Epithelial cell of proximal tubule (primary cell): ENCODE measurements around the gene RTL10. TPM values are rescaled to one million over a fixed set of nuclear protein-coding genes. Genes with fewer than 3 reads are reported as not detected.

ENCODE experiments used
- DNase-seq: peaks from one replicate; pipeline ENCODE4 v3.0.0-alpha.2; 2011; ENCODE audit warnings: low read depth
- H3K4me3 ChIP-seq: 2 replicates; pipeline ENCODE4 v1.5.1; 2011; ENCODE audit warnings: low read depth, mild to moderate bottlenecking, low read length
- CTCF ChIP-seq: conservative IDR thresholded peaks from 2 replicates; pipeline ENCODE4 v1.5.1; 2012; ENCODE audit warnings: low read depth, mild to moderate bottlenecking, low read length
- total RNA-seq: library from RNA; depleted of rRNA; stranded (reverse); fragments of >200 nt; gene quantifications from 2 replicates; pipeline ENCODE4 v1.2.3, GENCODE V29; 2015

RTL10 gene
- total RNA-seq, 1 donor from 2014 or later: 15.9 TPM

GRCh38 chr22:19845054-19845722 lies 9.5 kb downstream of the RTL10 start:
- H3K4me3 ChIP-seq: no peak overlapping the region
- no peak for TF ChIP-seq CTCF
- no peak for DNase-seq

GRCh38 chr22:19844377-19845053 lies 10.2 kb downstream of the RTL10 start:
- no peak for TF ChIP-seq CTCF
- H3K4me3 ChIP-seq: no peak overlapping the region
- no peak for DNase-seq

- H3K4me3 ChIP-seq: no peak overlapping the region
- no peak for DNase-seq
- no peak for TF ChIP-seq CTCF
These were observed 10.8 kb downstream of the RTL10 start for GRCh38 chr22:19843857-19844376.

- no peak for TF ChIP-seq CTCF
- no peak for DNase-seq
- no peak overlapping the region for H3K4me3 ChIP-seq
These were observed 11.4 kb downstream of the RTL10 start for GRCh38 chr22:19843107-19843856.

- DNase-seq: no peak
- no peak overlapping the region for H3K4me3 ChIP-seq
- TF ChIP-seq CTCF: no peak
These were observed 12.1 kb downstream of the RTL10 start for GRCh38 chr22:19842393-19843106.

GRCh38 chr22:19841641-19842392 lies 12.9 kb downstream of the RTL10 start:
- no peak for TF ChIP-seq CTCF
- DNase-seq: no peak
- no peak overlapping the region for H3K4me3 ChIP-seq
